GM10248 (cell line): ENCODE data around the gene ASB4.

ENCODE experiments used
- CTCF ChIA-PET: fragments of 300-600 bp; sonication (Branson Sonifier 250); formaldehyde crosslinking; extraction: SDS; loops from one replicate; lab custom pipeline; 2021; ENCODE audit warnings: antibody characterized with exemption; lab: Yijun Ruan, JAX
- POLR2A ChIA-PET: fragments of 350-650 bp; sonication (Branson Sonifier 250); formaldehyde crosslinking; extraction: SDS; loops from one replicate; lab custom pipeline; 2020; ENCODE audit warnings: antibody characterized with exemption; lab: Yijun Ruan, JAX
- DNase-seq: peaks from one replicate; pipeline ENCODE4 v3.0.0; 2012; ENCODE audit errors: extremely low spot score
- CTCF ChIP-seq: IDR thresholded peaks from 2 replicates; pipeline ENCODE4 v1.5.1; 2012; ENCODE audit warnings: mild to moderate bottlenecking, low read depth; ENCODE audit errors: extremely low read depth, missing control alignments, control extremely low read depth

The ASB4 gene

GRCh38 chr7:95471071-95471470 lies 14.7 kb upstream of the ASB4 start:
- POLR2A ChIA-PET, result no interaction called here

GRCh38 chr7:95472581-95473161 lies 13.1 kb upstream of the ASB4 start:
- no peak for TF ChIP-seq CTCF
- ChIA-PET CTCF (interaction anchor here (1.1 to 1.7 kb wide), 2 partner anchors 12 to 1023 kb away, joined by 4 to 5 read pairs; no protein-coding TSS in a partner anchor), POLR2A (interaction anchor here (0.6 kb wide), 1 partner anchor 28 kb away, joined by 11 read pairs; no protein-coding TSS in a partner anchor)
- DNase-seq, result no peak

More at GRCh38 chr7:95471071-95471470, 14.7 kb upstream of the ASB4 start:
- CTCF ChIA-PET, result interaction anchor here (1.0 kb wide), 2 partner anchors 15 to 40 kb away, joined by 3 to 4 read pairs; no protein-coding TSS in a partner anchor
- no peak for DNase-seq
- TF ChIP-seq CTCF, result no peak

- CTCF ChIA-PET, result interaction anchor here (1.1 to 1.7 kb wide), 2 partner anchors 11 to 1024 kb away, joined by 4 to 5 read pairs; no protein-coding TSS in a partner anchor
- no peak for DNase-seq
Measured at GRCh38 chr7:95473276-95473985, 12.3 kb upstream of the ASB4 start.

GRCh38 chr7:95476072-95476847 lies 9.5 kb upstream of the ASB4 start:
- TF ChIP-seq CTCF, result no peak
- DNase-seq, result no peak
- POLR2A ChIA-PET, result interaction anchor here (0.5 kb wide), 1 partner anchor 24 kb away, joined by 3 read pairs; no protein-coding TSS in a partner anchor
- CTCF ChIA-PET, result interaction anchor here (0.7 to 8.7 kb wide), 38 partner anchors 8 to 1040 kb away, joined by 3 to 153 read pairs (median 3); partner anchors contain the start of genes ASB4, PON2 and PON3

More at GRCh38 chr7:95473276-95473985, 12.3 kb upstream of the ASB4 start:
- TF ChIP-seq CTCF, result no peak
- POLR2A ChIA-PET, result interaction anchor here (0.6 kb wide), 1 partner anchor 27 kb away, joined by 11 read pairs; no protein-coding TSS in a partner anchor

- POLR2A ChIA-PET, result no interaction called here
- TF ChIP-seq CTCF, result peak; percentile 76
- DNase-seq, result peak; percentile 37
- CTCF ChIA-PET, result interaction anchor here (0.7 to 8.7 kb wide), 39 partner anchors 9 to 1052 kb away, joined by 3 to 153 read pairs (median 3); partner anchors contain the start of genes ASB4, PON2 and PON3
Measured at GRCh38 chr7:95476904-95477594, 8.7 kb upstream of the ASB4 start.
